K562 (cell line): Measurements from ENCODE around the gene POLR2L. TPM values are rescaled to one million over a fixed set of nuclear protein-coding genes. Genes with fewer than 3 reads are reported as not detected.

Experiments used
- C11orf30 ChIP-seq: fragments of 450-650 bp; IDR thresholded peaks from 2 replicates; pipeline ENCODE4 v1.6.1; 2016; ENCODE audit warnings: low read depth, mild to moderate bottlenecking
- CBFA2T2 ChIP-seq: fragments of 450-650 bp; conservative IDR thresholded peaks from 2 replicates; pipeline ENCODE4 v1.6.1; 2017; ENCODE audit warnings: mild to moderate bottlenecking
- CBX2 ChIP-seq: fragments of 200-600 bp; sonication (generic); IDR thresholded peaks from one replicate; pipeline ENCODE4 v1.6.1; 2012; ENCODE audit warnings: mild to moderate bottlenecking, low read length, inconsistent platforms; ENCODE audit not compliant: insufficient read depth, poor library complexity, severe bottlenecking
- CHD2 ChIP-seq: IDR thresholded peaks from 2 replicates; pipeline ENCODE4 v1.6.1; 2011; ENCODE audit warnings: low read depth, low read length
- GATAD2A ChIP-seq: fragments of 450-650 bp; IDR thresholded peaks from 2 replicates; pipeline ENCODE4 v1.6.1; 2017
- HNRNPL ChIP-seq: fragments of 200-400 bp; formaldehyde crosslinking; IDR thresholded peaks from 2 replicates; pipeline ENCODE4 v1.6.1; 2017; ENCODE audit warnings: low read depth, mild to moderate bottlenecking, low read length
- MTA1 ChIP-seq: fragments of 450-650 bp; IDR thresholded peaks from 2 replicates; pipeline ENCODE4 v1.6.1; 2017; ENCODE audit warnings: borderline replicate concordance
- MYBL2 ChIP-seq, 2 experiments: fragments of 450-650 bp in 1 of 2; sonication (generic) in 1 of 2; formaldehyde crosslinking in 1 of 2; IDR thresholded peaks; 2 replicates each; pipeline versions ENCODE4 v1.6.1 to v1.8.1; 2017 to 2022; ENCODE audit warnings: borderline replicate concordance in 1 of 2, inconsistent platforms in 1 of 2, low read depth in 1 of 2, mild to moderate bottlenecking in 1 of 2, missing genetic modification reagents in 1 of 2, moderate library complexity in 1 of 2
- PCBP1 ChIP-seq: fragments of 200-400 bp; formaldehyde crosslinking; IDR thresholded peaks from 2 replicates; pipeline ENCODE4 v1.6.1; 2018; ENCODE audit warnings: mild to moderate bottlenecking, low read depth, low read length; ENCODE audit not compliant: poor library complexity, severe bottlenecking
- PHTF2 ChIP-seq: fragments of 250-450 bp; sonication (Bioruptor Pico); IDR thresholded peaks from 2 replicates; pipeline ENCODE4 v1.5.0; 2021; ENCODE audit warnings: mild to moderate bottlenecking
- RBM17 ChIP-seq: fragments of 200-400 bp; formaldehyde crosslinking; IDR thresholded peaks from 2 replicates; pipeline ENCODE4 v1.6.1; 2017; ENCODE audit warnings: low read depth, mild to moderate bottlenecking, low read length, borderline replicate concordance
- RBM39 ChIP-seq: fragments of 200-400 bp; formaldehyde crosslinking; optimal IDR thresholded peaks from 2 replicates; pipeline ENCODE3; 2018; ENCODE audit warnings: low read depth, low read length
- RCOR1 ChIP-seq, 2 experiments: IDR thresholded peaks; 2 replicates each; pipeline ENCODE4 v1.6.1; 2012; ENCODE audit warnings: low read depth in 2 of 2, low read length in 2 of 2, borderline replicate concordance in 1 of 2, improper control_type of control experiment in 1 of 2
- TAF9B ChIP-seq: fragments of 450-650 bp; IDR thresholded peaks from 2 replicates; pipeline ENCODE4 v1.6.1; 2018; ENCODE audit warnings: mild to moderate bottlenecking; ENCODE audit not compliant: partially characterized antibody
- TCF15 ChIP-seq: fragments of 250-450 bp; sonication (Bioruptor Pico); IDR thresholded peaks from 2 replicates; pipeline ENCODE4 v1.8.0; 2022; ENCODE audit warnings: moderate library complexity, mild to moderate bottlenecking, inconsistent platforms
- TFAM ChIP-seq: fragments of 250-450 bp; sonication (Bioruptor Pico); conservative IDR thresholded peaks from 2 replicates; pipeline ENCODE4 v1.5.0; 2021; ENCODE audit warnings: mild to moderate bottlenecking, moderate library complexity
- ZBTB2 ChIP-seq: fragments of 450-650 bp; IDR thresholded peaks from 2 replicates; pipeline ENCODE4 v1.6.1; 2016; ENCODE audit warnings: antibody characterized with exemption
- ZC3H11A ChIP-seq: IDR thresholded peaks from 2 replicates; pipeline ENCODE4 v1.6.1; 2012; ENCODE audit warnings: low read depth, low read length, improper control_type of control experiment
- ZHX1 ChIP-seq: fragments of 150-350 bp; conservative IDR thresholded peaks from 2 replicates; pipeline ENCODE4 v1.6.1; 2014; ENCODE audit warnings: low read length
- ZNF174 ChIP-seq: fragments of 250-450 bp; sonication (Bioruptor Pico); IDR thresholded peaks from 2 replicates; pipeline ENCODE4 v1.4.0; 2020; ENCODE audit warnings: mild to moderate bottlenecking
- ZNF24 ChIP-seq: fragments of 450-650 bp; IDR thresholded peaks from 2 replicates; pipeline ENCODE4 v1.6.1; 2016
- ZNF551 ChIP-seq: fragments of 250-450 bp; sonication (Bioruptor Pico); IDR thresholded peaks from 2 replicates; pipeline ENCODE4 v1.5.0; 2021; ENCODE audit warnings: mild to moderate bottlenecking, moderate library complexity
- ZNF717 ChIP-seq: fragments of 250-450 bp; sonication (Bioruptor Pico); IDR thresholded peaks from 2 replicates; pipeline ENCODE4 v1.5.0; 2021
- ZNF79 ChIP-seq: fragments of 250-450 bp; sonication (Bioruptor Pico); IDR thresholded peaks from 2 replicates; pipeline ENCODE4 v1.4.0; 2020; ENCODE audit warnings: low read depth, mild to moderate bottlenecking, moderate library complexity
- polyA plus RNA-seq, 8 experiments: library from polyadenylated mRNA; depleted of rRNA in 4 of 8; stranded (reverse) in 5 of 8; unstranded in 3 of 8; fragments of >200 nt; fragmentation: Nextera tagmentation in 2 of 8; fragmentation: Illumina TruSeq in 1 of 8; extraction: Ambion mirVana in 2 of 8; extraction: Trizol in 1 of 8; gene quantifications; 2 replicates each; pipeline versions ENCODE4 v1.2.1 to v1.2.3, GENCODE V29; 2011 to 2014; ENCODE audit warnings: inconsistent platforms in 1 of 8, missing spikeins in 1 of 8
- total RNA-seq, 7 experiments: library from RNA; depleted of rRNA in 6 of 7; stranded (reverse); fragments of >200 nt in 6 of 7; fragmentation: Illumina TruSeq in 2 of 7; extraction: Trizol in 2 of 7; gene quantifications; 2 replicates each; pipeline versions ENCODE4 v1.2.1 to v1.2.3, GENCODE V29; 2011 to 2021; ENCODE audit warnings: low replicate concordance in 1 of 7
- TF ChIP-seq, protein P1 (sequence below): fragments of 450-650 bp; formaldehyde crosslinking; IDR thresholded peaks from 2 replicates; pipeline ENCODE4 v1.4.0; 2022; ENCODE audit warnings: mild to moderate bottlenecking, moderate library complexity

POLR2L gene
- total and polyA plus RNA-seq, 9 of the 15 experiments (the other 6 are each of a cell fraction or from before 2014, with no cell fraction given) = 38.3 to 688 (median 108) TPM

- TF ChIP-seq MTA1 = no peak
- TF ChIP-seq ZNF24 = no peak
- TF ChIP-seq C11orf30 = no peak
- no peak for TF ChIP-seq TAF9B
- no peak for TF ChIP-seq RCOR1 (IDR thresholded peaks at IDR 0.05; ENCODE audit: borderline replicate concordance in 1 of 2, low read depth in 2 of 2, low read length in 2 of 2)
- no peak for TF ChIP-seq RBM39
- TF ChIP-seq MYBL2 (IDR thresholded peaks at IDR 0.05; ENCODE audit: low read depth) = no peak
- TF ChIP-seq MYBL2 (CRISPR knock-in tag; IDR thresholded peaks at IDR 0.05; ENCODE audit: borderline replicate concordance) = no peak
- TF ChIP-seq ZHX1 = no peak
- TF ChIP-seq CHD2 = no peak
- no peak for TF ChIP-seq PHTF2
- TF ChIP-seq ZBTB2 = 0 out of 2 replicates have a peak, but pooled peaks have one; percentile 36
- TF ChIP-seq RBM17 = no peak
- TF ChIP-seq HNRNPL = 0 out of 2 replicates have a peak, but pooled peaks have one; percentile 29
- no peak for TF ChIP-seq GATAD2A
- no peak for TF ChIP-seq ZNF79 (CRISPR knock-in tag)
- no peak for TF ChIP-seq CBFA2T2
- no peak for TF ChIP-seq CBX2
- peak; percentile 63 for TF ChIP-seq PCBP1
- no peak for TF ChIP-seq ZNF717 (CRISPR knock-in tag)
- TF ChIP-seq, protein P1, sequence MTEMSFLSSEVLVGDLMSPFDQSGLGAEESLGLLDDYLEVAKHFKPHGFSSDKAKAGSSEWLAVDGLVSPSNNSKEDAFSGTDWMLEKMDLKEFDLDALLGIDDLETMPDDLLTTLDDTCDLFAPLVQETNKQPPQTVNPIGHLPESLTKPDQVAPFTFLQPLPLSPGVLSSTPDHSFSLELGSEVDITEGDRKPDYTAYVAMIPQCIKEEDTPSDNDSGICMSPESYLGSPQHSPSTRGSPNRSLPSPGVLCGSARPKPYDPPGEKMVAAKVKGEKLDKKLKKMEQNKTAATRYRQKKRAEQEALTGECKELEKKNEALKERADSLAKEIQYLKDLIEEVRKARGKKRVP (CRISPR knock-in tag) = no peak
- no peak for TF ChIP-seq ZNF174 (CRISPR knock-in tag)
- TF ChIP-seq ZC3H11A = no peak
- TF ChIP-seq TFAM (CRISPR knock-in tag) = no peak
- TF ChIP-seq ZNF551 = no peak
- TF ChIP-seq TCF15 (CRISPR knock-in tag) = no peak
Measured at GRCh38 chr11:827146-827896, 15.0 kb downstream of the POLR2L start (continued).
